ENCODE results near the gene TMEM37.

TMEM37 gene

DNA sequence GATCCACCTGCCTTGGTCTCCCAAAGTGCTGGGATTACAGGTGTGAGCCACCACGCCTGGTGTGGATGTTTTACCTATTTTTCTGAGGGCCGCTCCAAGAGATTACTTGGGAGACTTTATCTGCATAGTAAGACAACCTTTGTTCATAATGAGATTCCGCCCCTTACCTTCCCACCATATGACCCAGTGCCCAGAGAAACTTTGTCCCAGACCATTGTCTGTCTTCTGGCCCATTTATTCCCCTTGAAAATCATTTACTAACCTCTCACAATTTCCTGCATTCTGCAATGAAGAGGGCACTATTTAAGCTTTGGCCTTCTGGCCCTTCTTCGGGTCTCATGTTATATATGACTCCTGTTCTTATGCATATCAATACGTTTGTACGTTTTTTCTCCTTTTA, 13.7 kb upstream of the TMEM37 start:
- DNase-seq (ENCODE audit: low read depth in 2 of 2): no peak

GRCh38 chr2:119419065-119419464, 12.6 kb upstream of the TMEM37 start:
- DNase-seq (ENCODE audit: low read depth in 2 of 2): no peak

DNA sequence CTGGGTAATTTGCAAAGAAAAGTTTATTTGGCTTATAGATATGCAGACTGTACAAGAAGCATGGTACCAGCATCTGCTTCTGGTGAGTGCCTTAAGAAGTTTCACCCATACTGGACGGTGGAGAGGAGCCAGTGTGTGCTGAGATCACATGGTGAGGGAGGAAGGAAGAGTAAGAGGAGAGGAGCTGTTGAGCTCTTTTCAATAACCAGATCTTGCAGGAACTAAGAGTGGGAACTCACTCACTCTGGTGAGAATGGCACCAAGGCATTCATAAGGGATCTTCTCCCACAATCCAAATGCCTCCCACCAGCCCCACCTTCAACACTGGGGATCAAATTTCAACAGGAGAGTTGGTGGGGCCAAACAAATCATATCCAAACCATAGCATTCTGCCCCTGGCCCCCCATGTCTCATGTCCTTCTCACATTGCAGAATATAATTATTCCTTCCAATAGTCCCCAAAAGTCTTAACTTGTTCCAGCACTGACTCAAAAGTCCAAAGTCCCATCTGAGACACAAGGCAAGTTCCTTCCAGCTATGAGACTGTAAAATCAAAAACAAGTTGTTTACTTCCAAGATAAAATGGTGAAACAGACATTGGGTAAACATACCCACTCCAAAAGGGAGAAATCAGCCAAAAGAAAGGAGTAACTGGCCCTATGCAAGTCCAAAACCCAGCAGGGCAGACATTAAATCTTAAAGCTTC, 11.7 kb upstream of the TMEM37 start:
- DNase-seq (ENCODE audit: low read depth in 2 of 2): no peak

DNA sequence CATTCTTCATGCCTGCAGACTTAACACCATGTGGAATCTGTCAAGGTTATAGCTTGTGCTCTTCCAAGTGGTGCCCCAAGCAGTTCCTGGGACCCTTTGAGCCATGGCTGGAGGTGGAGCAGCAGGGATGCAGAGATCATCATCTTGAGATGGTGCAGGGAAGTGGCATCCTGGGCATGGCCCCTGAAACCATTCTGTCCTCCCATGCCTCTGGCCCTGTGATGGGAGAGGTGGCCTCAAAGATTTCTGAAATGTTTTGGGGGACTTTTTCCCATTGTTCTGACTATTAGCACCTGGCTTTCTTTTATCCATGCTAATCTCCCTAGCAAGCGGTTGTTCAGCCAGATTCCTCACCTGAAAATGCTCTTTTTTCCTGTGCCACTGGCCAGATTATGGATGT, 10.3 kb upstream of the TMEM37 start:
- no peak for DNase-seq (ENCODE audit: low read depth in 2 of 2)

- no peak for DNase-seq (ENCODE audit: low read depth in 2 of 2)
Observed at GRCh38 chr2:119421741-119422140, 9.9 kb upstream of the TMEM37 start.

DNA sequence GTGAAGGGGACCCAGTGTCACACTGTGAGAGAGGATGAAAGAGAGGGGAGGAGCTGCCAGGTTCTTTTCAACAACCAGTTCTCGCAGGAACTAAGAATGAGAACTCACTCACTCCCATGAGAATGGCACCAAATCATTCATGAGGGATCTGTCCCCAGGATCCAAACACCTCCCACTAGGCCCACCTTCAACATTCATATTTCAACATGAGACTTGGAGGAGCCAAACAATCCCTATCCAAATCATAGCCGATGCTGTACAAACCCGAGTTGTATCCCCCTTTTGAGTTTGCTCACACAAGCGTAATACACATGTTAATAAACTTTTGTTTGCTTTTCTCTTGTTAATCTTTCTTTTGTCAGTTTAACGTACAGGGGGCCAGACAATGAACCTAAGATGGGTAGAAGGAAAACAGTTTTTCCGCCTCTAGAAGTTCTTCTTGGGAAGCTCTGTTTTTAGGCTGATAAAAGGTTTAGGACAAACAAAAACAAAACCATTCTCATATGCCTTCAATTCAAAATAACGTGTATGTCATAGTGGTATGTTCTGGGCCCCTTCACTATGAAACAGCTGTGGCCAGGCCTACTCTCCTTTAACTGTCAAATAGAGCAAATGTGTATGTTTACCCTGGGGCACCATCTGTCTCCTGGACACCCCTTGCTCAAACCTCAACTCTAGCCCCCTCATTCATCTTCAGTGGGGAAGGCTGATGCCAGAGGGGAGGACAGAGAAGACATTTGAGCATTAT, 9.1 kb upstream of the TMEM37 start:
- no peak for DNase-seq (ENCODE audit: low read depth in 2 of 2)

- no peak for DNase-seq (ENCODE audit: low read depth in 2 of 2)
Observed at GRCh38 chr2:119423108-119423444, 8.6 kb upstream of the TMEM37 start.

GRCh38 chr2:119423811-119424210, 7.8 kb upstream of the TMEM37 start:
- DNase-seq (ENCODE audit: low read depth in 2 of 2): no peak

DNA sequence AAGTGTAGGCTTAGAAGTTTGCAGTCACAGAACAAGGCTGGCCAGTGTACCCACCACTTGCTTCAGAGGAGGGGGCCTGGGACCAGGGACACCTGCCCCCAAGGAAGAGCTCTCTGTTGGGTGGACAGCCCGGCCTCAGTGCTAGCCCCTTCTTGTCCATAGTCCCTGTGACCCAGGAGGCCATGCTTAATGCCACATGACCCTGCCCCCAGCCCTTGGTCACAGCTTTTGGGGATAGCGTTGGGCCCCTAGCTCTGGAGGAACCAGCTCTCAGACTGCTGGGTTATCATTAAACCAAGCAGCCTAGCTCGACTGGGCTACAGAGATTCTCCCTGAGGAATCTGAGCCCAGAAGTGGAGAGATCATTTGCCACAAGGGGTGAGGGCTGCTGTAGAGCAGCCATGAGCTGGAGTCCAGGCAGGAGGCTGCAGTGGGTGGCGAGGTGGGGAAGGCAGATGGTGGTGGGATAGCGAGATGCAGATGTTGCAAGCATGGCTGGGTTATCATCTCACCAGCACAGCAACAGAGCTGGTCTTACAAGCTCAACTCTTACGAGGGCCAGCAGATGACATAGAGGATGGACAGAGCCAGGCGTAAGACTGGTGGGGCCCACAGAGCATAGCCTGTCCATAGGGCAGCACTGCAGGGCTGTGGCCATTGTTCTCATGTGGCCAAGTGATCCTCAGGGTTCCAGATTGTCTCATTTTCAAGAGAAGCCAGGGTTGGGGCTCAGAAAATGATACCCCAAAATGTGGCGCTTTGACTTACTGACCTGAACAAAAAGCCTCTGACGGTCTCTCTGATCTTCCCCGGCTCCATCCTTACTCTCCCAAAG, 7.2 kb upstream of the TMEM37 start:
- DNase-seq (ENCODE audit: low read depth in 2 of 2): no peak

GRCh38 chr2:119425119-119425405, 6.6 kb upstream of the TMEM37 start:
- no peak for DNase-seq (ENCODE audit: low read depth in 2 of 2)

- no peak for DNase-seq (ENCODE audit: low read depth in 2 of 2)
Observed at GRCh38 chr2:119425620-119426395, 5.8 kb upstream of the TMEM37 start.

GRCh38 chr2:119426396-119426675, 5.3 kb upstream of the TMEM37 start:
- DNase-seq (ENCODE audit: low read depth in 2 of 2): no peak

DNA sequence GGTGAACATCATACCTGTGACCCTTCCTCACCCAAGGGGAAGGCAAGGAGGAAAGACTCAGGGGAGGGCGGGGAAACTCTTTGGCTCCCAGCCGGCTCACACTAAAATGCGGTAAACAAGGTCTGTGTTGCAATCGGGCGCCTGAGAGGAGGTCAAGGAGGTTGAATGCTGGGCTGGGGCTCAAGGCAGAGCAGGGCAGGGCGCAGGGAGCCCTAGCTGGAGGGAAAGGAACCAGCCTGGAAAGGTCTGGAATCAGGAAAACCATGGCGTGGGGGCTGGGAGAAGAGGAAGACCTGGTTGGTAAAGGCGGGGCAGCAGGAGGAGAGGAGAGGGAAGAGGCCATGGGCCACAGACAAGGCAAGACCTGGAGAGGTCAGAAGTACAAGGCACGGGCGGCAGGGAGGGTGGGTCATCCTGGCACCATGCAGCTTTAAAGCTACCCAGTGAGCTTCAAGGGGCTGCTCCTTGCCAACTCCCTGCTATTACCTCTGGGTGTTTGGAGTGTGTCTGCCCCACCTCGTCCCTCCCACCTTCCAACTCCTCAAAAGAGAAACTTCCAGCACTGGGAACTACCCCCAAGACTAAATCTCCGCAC, 4.8 kb upstream of the TMEM37 start:
- no peak for DNase-seq (ENCODE audit: low read depth in 2 of 2)

DNA sequence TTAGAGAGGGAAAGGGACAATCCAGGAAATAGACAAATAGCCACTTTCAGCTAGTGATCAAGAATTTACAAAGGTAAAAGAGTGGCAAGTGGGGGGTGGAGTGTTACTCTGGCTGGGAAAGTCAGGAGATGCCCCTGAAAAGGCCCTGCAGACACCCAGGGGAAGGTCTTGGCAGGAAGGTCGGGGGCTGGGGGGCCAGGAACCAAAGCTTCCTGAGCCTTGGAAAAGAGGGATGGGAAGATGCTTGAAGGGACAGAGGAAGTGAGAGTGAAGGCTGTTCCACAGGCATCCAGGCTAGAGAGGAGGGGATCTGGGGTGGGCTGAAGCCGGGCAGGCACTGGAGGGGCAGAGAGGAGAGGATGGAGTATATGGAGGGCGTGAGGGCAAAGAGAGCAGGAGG, 3.9 kb upstream of the TMEM37 start:
- DNase-seq (ENCODE audit: low read depth in 2 of 2): no peak

GRCh38 chr2:119428488-119429224, 3.0 kb upstream of the TMEM37 start:
- no peak for DNase-seq (ENCODE audit: low read depth in 2 of 2)

DNA sequence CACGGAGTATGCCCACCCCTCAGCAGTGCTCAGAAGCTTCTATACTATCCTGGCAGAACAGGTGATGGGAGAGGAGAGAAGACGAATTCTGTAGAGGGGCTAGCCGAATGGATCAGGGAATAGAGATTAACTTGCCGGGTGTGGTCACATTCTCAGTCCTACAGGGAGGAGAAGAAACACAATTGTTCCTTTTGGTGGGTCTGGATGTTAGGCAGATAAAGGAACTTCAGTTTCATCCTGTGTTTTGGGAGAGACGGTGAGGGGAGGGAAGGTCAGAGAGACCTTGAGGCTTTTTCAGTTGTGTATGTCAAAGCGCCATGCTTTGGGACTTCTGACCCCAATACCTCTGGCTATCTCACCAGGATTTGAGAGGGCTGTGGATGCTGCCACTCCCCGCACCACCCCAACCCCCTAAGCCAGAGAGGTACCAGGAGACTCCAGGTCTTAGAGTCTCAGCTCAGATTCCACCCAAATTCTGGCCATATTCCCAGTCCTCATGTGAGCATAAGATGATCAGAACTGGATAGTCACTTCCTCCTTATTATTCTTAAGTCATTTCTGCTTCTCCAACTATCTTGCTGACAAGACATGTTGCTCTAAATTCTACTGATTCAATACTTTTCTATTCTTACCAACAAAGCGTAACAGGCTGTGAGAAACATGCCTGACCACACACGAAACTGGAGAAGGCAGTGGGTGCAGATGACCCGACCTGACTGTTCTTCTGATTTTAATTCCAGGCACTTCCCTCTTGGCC, 2.3 kb upstream of the TMEM37 start:
- DNase-seq (ENCODE audit: low read depth in 2 of 2): no peak

DNA sequence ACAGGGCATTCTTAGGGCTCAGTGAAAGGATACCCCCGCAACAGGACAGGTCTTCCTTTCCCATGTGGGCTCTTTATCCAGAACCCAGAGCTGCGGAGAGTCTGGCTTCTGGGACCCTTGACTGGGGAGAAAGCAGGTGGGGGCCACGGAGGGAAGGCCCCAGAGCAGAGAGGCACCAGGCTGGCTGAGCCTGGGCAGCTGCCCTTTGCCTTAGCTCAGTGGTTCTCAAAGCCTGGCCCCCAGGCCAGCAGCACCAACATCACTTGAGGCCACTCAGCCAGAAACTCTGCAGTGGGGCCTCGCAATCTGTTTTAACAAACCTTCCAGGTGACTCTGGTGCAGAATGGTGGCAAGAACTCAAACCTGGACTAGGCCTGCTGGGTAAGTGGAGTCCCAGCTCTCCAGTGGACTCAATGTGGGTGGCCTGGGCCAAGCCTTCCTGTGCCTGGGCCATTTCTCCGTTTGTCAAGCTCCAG, 1.6 kb upstream of the TMEM37 start:
- no peak for DNase-seq (ENCODE audit: low read depth in 2 of 2)

DNA sequence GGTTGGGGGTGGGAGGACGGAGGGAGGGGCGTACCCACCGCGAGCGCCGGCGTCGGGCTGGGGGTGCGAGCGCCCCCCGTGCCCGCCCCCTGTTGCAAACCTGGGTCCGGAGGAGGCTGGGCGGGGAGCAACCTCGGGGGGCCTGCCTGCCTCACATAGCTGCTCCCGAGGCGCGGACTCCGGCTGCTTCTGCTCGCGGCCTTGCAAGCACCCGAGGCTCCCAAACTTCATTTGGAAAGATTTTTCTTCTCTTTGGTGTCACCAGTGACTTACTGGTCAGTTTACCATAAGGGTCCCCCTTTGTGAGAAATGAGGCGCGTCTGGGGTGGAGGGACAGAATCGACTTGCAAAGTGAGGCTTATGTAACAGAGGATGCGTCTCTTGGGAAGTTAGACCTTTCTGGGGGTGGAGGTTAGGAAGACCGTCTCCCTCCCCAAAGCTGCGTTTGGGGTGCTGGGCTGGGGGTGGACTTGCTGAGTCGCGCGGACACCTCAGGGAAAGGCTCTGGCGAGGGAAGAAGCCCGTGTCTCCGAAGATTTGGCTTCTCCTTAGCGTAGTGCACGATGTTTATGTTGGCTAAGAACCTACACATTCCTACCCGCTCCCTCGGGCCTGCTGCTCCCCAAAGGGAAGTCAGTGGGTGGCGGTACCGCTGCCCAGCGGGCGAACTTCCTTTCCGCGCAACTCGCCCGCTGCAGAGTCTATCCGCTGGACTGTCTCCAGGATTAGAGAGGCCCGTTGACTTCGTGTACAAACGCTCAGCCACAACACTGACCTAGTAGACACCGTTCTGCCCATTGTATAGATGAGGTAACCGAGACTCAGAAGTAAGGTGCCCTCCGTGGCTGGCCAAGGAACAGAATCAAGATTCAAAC, 559 bp downstream of the TMEM37 start:
- DNase-seq (ENCODE audit: low read depth in 2 of 2): no peak

DNA sequence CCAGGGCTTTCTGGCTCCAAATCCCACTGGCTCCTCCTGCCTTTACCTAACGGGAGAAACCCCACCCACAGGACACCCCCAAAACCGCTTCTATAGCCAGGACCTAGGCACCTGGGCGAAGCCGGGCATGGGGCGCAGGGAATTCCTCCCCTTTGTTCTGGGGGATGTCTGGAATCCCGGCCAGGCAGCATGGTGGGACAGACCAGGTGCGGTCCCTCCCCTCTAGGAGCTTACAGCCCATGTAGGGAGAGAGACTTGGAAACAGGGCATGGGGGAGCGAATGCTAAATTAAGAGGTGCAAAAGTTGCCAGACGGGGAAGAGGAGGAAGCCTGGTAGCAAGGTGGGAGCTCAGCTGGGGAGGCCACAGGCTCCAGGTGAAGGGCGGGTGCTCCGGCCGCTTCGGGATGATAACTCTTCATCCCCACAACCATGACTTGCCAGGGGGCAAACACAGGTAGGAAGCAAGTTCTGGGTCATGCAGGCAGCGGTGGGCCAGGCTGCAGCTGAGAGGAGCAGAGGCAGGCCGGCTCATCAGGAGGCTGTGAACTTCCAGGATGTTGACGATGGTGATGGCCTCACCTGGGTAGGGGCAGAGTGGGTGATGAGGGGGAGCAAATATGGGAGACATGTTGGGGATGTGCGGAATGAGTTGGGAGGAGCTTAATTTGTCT, 1.3 kb downstream of the TMEM37 start:
- DNase-seq (ENCODE audit: low read depth in 2 of 2): no peak

Data from stimulated activated CD4-positive, alpha-beta T cell treated with anti-CD3 and anti-CD28 coated beads, Interleukin-15, amount 100 ng/mL, for 48 hours (primary cell).